Measurements from ENCODE around the gene KRT83. TPM values are rescaled to one million over a fixed set of nuclear protein-coding genes. Genes with fewer than 3 reads are reported as not detected.

The KRT83 gene
- total RNA-seq, 5 donors from 2014 or later (not counting 1 experiment from before 2014, with no cell fraction given), result not detected

- CTCF ChIA-PET, result interaction anchor here (0.6 to 1.4 kb wide), 2 partner anchors 20 to 533 kb away, joined by 3 to 9 read pairs; no protein-coding TSS in a partner anchor
- POLR2A ChIA-PET, result no interaction called here
- no peak for ATAC-seq (replicated peaks in 1 of 4)
- no peaks in the 10 kb centered on the region for H3K9me3 Mint-ChIP-seq
- H3K27ac ChIP-seq (ENCODE audit: low read length), result no peak overlapping the region
- peaks cover 0 to 9% of the 10 kb centered on the region in 2 experiments for H3K4me1 ChIP-seq (ENCODE audit: control insufficient read depth in 1 of 2, extremely low read depth in 1 of 2, insufficient read depth in 2 of 2, low read length in 2 of 2)
- H3K27me3 ChIP-seq (replicated peaks in 1 of 2; ENCODE audit: control insufficient read depth in 2 of 2, extremely low read depth in 1 of 2, insufficient read depth in 2 of 2, low read length in 1 of 2), result peaks cover 0 to 11% of the 10 kb centered on the region in 2 experiments
- no peaks in the 10 kb centered on the region for H3K36me3 ChIP-seq (ENCODE audit: control insufficient read depth in 2 of 2, extremely low read depth in 1 of 2, insufficient read depth in 1 of 2, low read length in 1 of 2)
- H3K27ac Mint-ChIP-seq, result no peak overlapping the region
- H3K4me3 ChIP-seq (ENCODE audit: control insufficient read depth in 1 of 2, extremely low read depth in 1 of 2, low read length in 1 of 2), result no peak overlapping the region
- no CpG with 5 or more reads among the region's 1 CpG for whole genome bisulfite sequencing (ENCODE audit: insufficient coverage)
- no peaks in the 10 kb centered on the region for H3K9me3 ChIP-seq
- peaks cover 9 to 10% of the 10 kb centered on the region in 2 donors for H3K27me3 Mint-ChIP-seq
- peaks cover 4 to 9% (median 8%) of the 10 kb centered on the region in 3 donors for H3K4me1 Mint-ChIP-seq
- DNase-seq, result no peak
- H3K4me3 Mint-ChIP-seq, result no peak overlapping the region
- H3K36me3 Mint-ChIP-seq, result no peaks in the 10 kb centered on the region
These were observed 9.8 kb upstream of the KRT83 start for GRCh38 chr12:52331039-52331438.

- ATAC-seq (replicated peaks in 1 of 4) (peak in 1 of 4 experiments; percentile 3), DNase-seq (no peak)
- ChIA-PET CTCF (interaction anchor here (0.6 to 2.5 kb wide), 18 partner anchors 9 to 543 kb away, joined by 3 to 12 read pairs (median 3); no protein-coding TSS in a partner anchor), POLR2A (no interaction called here)
- H3K4me1 ChIP-seq (ENCODE audit: control insufficient read depth in 1 of 2, extremely low read depth in 1 of 2, insufficient read depth in 2 of 2, low read length in 2 of 2), result peaks cover 0 to 9% of the 10 kb centered on the region in 2 experiments
- H3K4me3 ChIP-seq (ENCODE audit: control insufficient read depth in 1 of 2, extremely low read depth in 1 of 2, low read length in 1 of 2), result no peak overlapping the region
- Mint-ChIP-seq H3K4me1 (peaks cover 4 to 9% (median 8%) of the 10 kb centered on the region in 3 donors), H3K36me3 (no peaks in the 10 kb centered on the region), H3K4me3 (no peak overlapping the region), H3K27me3 (peaks cover 7 to 9% of the 10 kb centered on the region in 2 donors), H3K9me3 (no peaks in the 10 kb centered on the region), H3K27ac (no peak overlapping the region)
- H3K36me3 ChIP-seq (ENCODE audit: control insufficient read depth in 2 of 2, extremely low read depth in 1 of 2, insufficient read depth in 1 of 2, low read length in 1 of 2), result no peaks in the 10 kb centered on the region
- H3K27me3 ChIP-seq (replicated peaks in 1 of 2; ENCODE audit: control insufficient read depth in 2 of 2, extremely low read depth in 1 of 2, insufficient read depth in 2 of 2, low read length in 1 of 2), result peaks cover 0 to 19% of the 10 kb centered on the region in 2 experiments
- 69% methylated on average over 6 of the region's 10 CpGs for WGBS (ENCODE audit: insufficient coverage)
- no peak overlapping the region for H3K27ac ChIP-seq (ENCODE audit: low read length)
- H3K9me3 ChIP-seq, result no peaks in the 10 kb centered on the region
These were observed 6.8 kb upstream of the KRT83 start for GRCh38 chr12:52327830-52328500.

GRCh38 chr12:52327052-52327829, 6.0 kb upstream of the KRT83 start:
- H3K9me3 ChIP-seq, result no peaks in the 10 kb centered on the region
- H3K27me3 ChIP-seq (replicated peaks in 1 of 2; ENCODE audit: control insufficient read depth in 2 of 2, extremely low read depth in 1 of 2, insufficient read depth in 2 of 2, low read length in 1 of 2), result peaks cover 0 to 24% of the 10 kb centered on the region in 2 experiments
- ATAC-seq (replicated peaks in 1 of 4) (peak; percentile 98 to 99 (median 98)), DNase-seq (peak; percentile 48 to 89 (median 72))
- Mint-ChIP-seq H3K27ac (no peak overlapping the region), H3K4me3 (no peak overlapping the region), H3K9me3 (no peaks in the 10 kb centered on the region), H3K36me3 (no peaks in the 10 kb centered on the region), H3K27me3 (peaks cover 13 to 14% of the 10 kb centered on the region in 2 donors), H3K4me1 (peaks cover 4 to 9% (median 8%) of the 10 kb centered on the region in 3 donors)
- ChIA-PET POLR2A (no interaction called here), CTCF (interaction anchor here (0.6 to 2.5 kb wide), 22 partner anchors 10 to 543 kb away, joined by 3 to 12 read pairs (median 3); no protein-coding TSS in a partner anchor)
- H3K4me3 ChIP-seq (ENCODE audit: control insufficient read depth in 1 of 2, extremely low read depth in 1 of 2, low read length in 1 of 2), result no peak overlapping the region
- peaks cover 0 to 9% of the 10 kb centered on the region in 2 experiments for H3K4me1 ChIP-seq (ENCODE audit: control insufficient read depth in 1 of 2, extremely low read depth in 1 of 2, insufficient read depth in 2 of 2, low read length in 2 of 2)
- 25% methylated on average over 8 of the region's 11 CpGs for WGBS (ENCODE audit: insufficient coverage)
- no peak overlapping the region for H3K27ac ChIP-seq (ENCODE audit: low read length)
- H3K36me3 ChIP-seq (ENCODE audit: control insufficient read depth in 2 of 2, extremely low read depth in 1 of 2, insufficient read depth in 1 of 2, low read length in 1 of 2), result no peaks in the 10 kb centered on the region

- no peak overlapping the region for H3K27ac ChIP-seq (ENCODE audit: low read length)
- Mint-ChIP-seq H3K4me3 (no peak overlapping the region), H3K27me3 (peaks cover 33 to 36% of the 10 kb centered on the region in 2 donors), H3K27ac (no peak overlapping the region), H3K9me3 (no peaks in the 10 kb centered on the region), H3K4me1 (peaks cover 4 to 9% (median 8%) of the 10 kb centered on the region in 3 donors), H3K36me3 (no peaks in the 10 kb centered on the region)
- H3K4me3 ChIP-seq (ENCODE audit: control insufficient read depth in 1 of 2, extremely low read depth in 1 of 2, low read length in 1 of 2), result no peak overlapping the region
- no peaks in the 10 kb centered on the region for H3K36me3 ChIP-seq (ENCODE audit: control insufficient read depth in 2 of 2, extremely low read depth in 1 of 2, insufficient read depth in 1 of 2, low read length in 1 of 2)
- ATAC-seq (replicated peaks in 1 of 4) (no peak), DNase-seq (no peak)
- peaks cover 0 to 50% of the 10 kb centered on the region in 2 experiments for H3K27me3 ChIP-seq (replicated peaks in 1 of 2; ENCODE audit: control insufficient read depth in 2 of 2, extremely low read depth in 1 of 2, insufficient read depth in 2 of 2, low read length in 1 of 2)
- ChIA-PET POLR2A (no interaction called here), CTCF (no interaction called here)
- no peaks in the 10 kb centered on the region for H3K9me3 ChIP-seq
- WGBS (ENCODE audit: insufficient coverage), result 68% methylated on average over 2 of the region's 3 CpGs
- peaks cover 0 to 9% of the 10 kb centered on the region in 2 experiments for H3K4me1 ChIP-seq (ENCODE audit: control insufficient read depth in 1 of 2, extremely low read depth in 1 of 2, insufficient read depth in 2 of 2, low read length in 2 of 2)
These were observed 2.9 kb upstream of the KRT83 start for GRCh38 chr12:52324153-52324444.

- ChIA-PET POLR2A (no interaction called here), CTCF (no interaction called here)
- no peak for DNase-seq
- WGBS (ENCODE audit: insufficient coverage), result 78% methylated on average over 5 of the region's 10 CpGs
- Histone ChIP-seq H3K4me1 (ENCODE audit: control insufficient read depth in 1 of 2, extremely low read depth in 1 of 2, insufficient read depth in 2 of 2, low read length in 2 of 2) (peaks cover 0 to 9% of the 10 kb centered on the region in 2 experiments), H3K4me3 (ENCODE audit: control insufficient read depth in 1 of 2, extremely low read depth in 1 of 2, low read length in 1 of 2) (no peak overlapping the region), H3K27me3 (replicated peaks in 1 of 2; ENCODE audit: control insufficient read depth in 2 of 2, extremely low read depth in 1 of 2, insufficient read depth in 2 of 2, low read length in 1 of 2) (peaks cover 0 to 55% of the 10 kb centered on the region in 2 experiments), H3K36me3 (ENCODE audit: control insufficient read depth in 2 of 2, extremely low read depth in 1 of 2, insufficient read depth in 1 of 2, low read length in 1 of 2) (no peaks in the 10 kb centered on the region), H3K27ac (ENCODE audit: low read length) (no peak overlapping the region), H3K9me3 (no peaks in the 10 kb centered on the region)
- no peak overlapping the region for H3K27ac Mint-ChIP-seq
- no peaks in the 10 kb centered on the region for H3K36me3 Mint-ChIP-seq
- no peak for ATAC-seq (replicated peaks in 1 of 4)
- peaks cover 4 to 9% (median 8%) of the 10 kb centered on the region in 3 donors for H3K4me1 Mint-ChIP-seq
- H3K4me3 Mint-ChIP-seq, result no peak overlapping the region
- peaks cover 34 to 41% of the 10 kb centered on the region in 2 donors for H3K27me3 Mint-ChIP-seq
- H3K9me3 Mint-ChIP-seq, result no peaks in the 10 kb centered on the region
These were observed 2.4 kb upstream of the KRT83 start for GRCh38 chr12:52323416-52324152.

DNA sequence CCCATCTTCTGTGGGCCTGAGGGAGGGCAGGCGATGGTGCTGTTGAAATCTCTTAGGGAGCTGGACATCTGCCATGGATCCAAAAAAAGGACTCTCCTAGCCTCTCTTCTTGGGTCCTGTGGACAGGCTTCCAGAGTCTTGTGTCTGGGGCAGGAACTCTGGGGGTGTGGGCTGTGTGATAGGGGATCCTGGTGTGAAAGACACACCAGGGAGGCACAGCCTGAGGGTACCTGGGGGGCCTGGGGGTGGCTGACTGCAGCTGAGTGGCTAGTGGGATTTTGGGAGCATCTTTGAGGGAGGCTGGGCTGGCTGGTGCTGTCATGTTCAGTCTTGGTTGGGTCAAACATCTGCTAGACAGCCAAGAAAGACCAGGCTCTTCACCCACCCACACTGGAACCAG, 1.8 kb upstream of the KRT83 start:
- DNase-seq, result no peak
- no peaks in the 10 kb centered on the region for H3K9me3 Mint-ChIP-seq
- 40% methylated on average over 1 of the region's 1 CpG for WGBS (ENCODE audit: insufficient coverage)
- H3K36me3 Mint-ChIP-seq, result no peaks in the 10 kb centered on the region
- Histone ChIP-seq H3K4me1 (ENCODE audit: control insufficient read depth in 1 of 2, extremely low read depth in 1 of 2, insufficient read depth in 2 of 2, low read length in 2 of 2) (peaks cover 0 to 9% of the 10 kb centered on the region in 2 experiments), H3K27me3 (replicated peaks in 1 of 2; ENCODE audit: control insufficient read depth in 2 of 2, extremely low read depth in 1 of 2, insufficient read depth in 2 of 2, low read length in 1 of 2) (peaks cover 0 to 61% of the 10 kb centered on the region in 2 experiments), H3K4me3 (ENCODE audit: control insufficient read depth in 1 of 2, extremely low read depth in 1 of 2, low read length in 1 of 2) (no peak overlapping the region), H3K27ac (ENCODE audit: low read length) (no peak overlapping the region), H3K36me3 (ENCODE audit: control insufficient read depth in 2 of 2, extremely low read depth in 1 of 2, insufficient read depth in 1 of 2, low read length in 1 of 2) (no peaks in the 10 kb centered on the region), H3K9me3 (no peaks in the 10 kb centered on the region)
- ChIA-PET CTCF (no interaction called here), POLR2A (no interaction called here)
- peaks cover 34 to 45% of the 10 kb centered on the region in 2 donors for H3K27me3 Mint-ChIP-seq
- no peak overlapping the region for H3K27ac Mint-ChIP-seq
- no peak for ATAC-seq (replicated peaks in 1 of 4)
- H3K4me1 Mint-ChIP-seq, result peaks cover 4 to 9% (median 8%) of the 10 kb centered on the region in 3 donors
- no peak overlapping the region for H3K4me3 Mint-ChIP-seq

Data from T-cell (primary cell).